ENCODE results near the gene DYSF.

DYSF gene

GRCh38 chr2:71615767-71616730 lies 162.7 kb downstream of the DYSF start:
- no peak overlapping the region for H3K27ac Mint-ChIP-seq
- no peaks in the 10 kb centered on the region for H3K36me3 Mint-ChIP-seq (ENCODE audit: low read depth)
- peaks cover 14% of the 10 kb centered on the region for H3K4me1 Mint-ChIP-seq
- peaks cover 13% of the 10 kb centered on the region for H3K27me3 Mint-ChIP-seq (ENCODE audit: low read depth, poor library complexity)
- TF ChIP-seq CTCF (IDR thresholded peaks at IDR 0.05) = no peak
- no peak overlapping the region for H3K4me3 Mint-ChIP-seq
- no peaks in the 10 kb centered on the region for H3K9me3 Mint-ChIP-seq
- DNase-seq = no peak

GRCh38 chr2:71617266-71617665 lies 163.9 kb downstream of the DYSF start:
- no peak overlapping the region for H3K27ac Mint-ChIP-seq
- no peak overlapping the region for H3K4me3 Mint-ChIP-seq
- no peaks in the 10 kb centered on the region for H3K9me3 Mint-ChIP-seq
- DNase-seq = no peak
- H3K27me3 Mint-ChIP-seq (ENCODE audit: low read depth, poor library complexity) = peaks cover 11% of the 10 kb centered on the region
- no peaks in the 10 kb centered on the region for H3K36me3 Mint-ChIP-seq (ENCODE audit: low read depth)
- peaks cover 15% of the 10 kb centered on the region for H3K4me1 Mint-ChIP-seq
- TF ChIP-seq CTCF (IDR thresholded peaks at IDR 0.05) = no peak

- no peak overlapping the region for H3K27ac Mint-ChIP-seq
- DNase-seq = no peak
- H3K36me3 Mint-ChIP-seq (ENCODE audit: low read depth) = no peaks in the 10 kb centered on the region
- TF ChIP-seq CTCF (IDR thresholded peaks at IDR 0.05) = no peak
- H3K4me1 Mint-ChIP-seq = peaks cover 15% of the 10 kb centered on the region
- no peak overlapping the region for H3K4me3 Mint-ChIP-seq
- peaks cover 7% of the 10 kb centered on the region for H3K27me3 Mint-ChIP-seq (ENCODE audit: low read depth, poor library complexity)
- H3K9me3 Mint-ChIP-seq = no peaks in the 10 kb centered on the region
These were observed 165.2 kb downstream of the DYSF start for GRCh38 chr2:71618327-71619113.

- no peak overlapping the region for H3K27ac Mint-ChIP-seq
- H3K4me3 Mint-ChIP-seq = no peak overlapping the region
- H3K27me3 Mint-ChIP-seq (ENCODE audit: low read depth, poor library complexity) = peaks cover 7% of the 10 kb centered on the region
- no peak for DNase-seq
- H3K9me3 Mint-ChIP-seq = no peaks in the 10 kb centered on the region
- no peak for TF ChIP-seq CTCF (IDR thresholded peaks at IDR 0.05)
- peaks cover 15% of the 10 kb centered on the region for H3K4me1 Mint-ChIP-seq
- H3K36me3 Mint-ChIP-seq (ENCODE audit: low read depth) = no peaks in the 10 kb centered on the region
These were observed 165.9 kb downstream of the DYSF start for GRCh38 chr2:71619230-71619741.

GRCh38 chr2:71620116-71620515 lies 166.8 kb downstream of the DYSF start:
- Mint-ChIP-seq H3K36me3 (ENCODE audit: low read depth) (no peaks in the 10 kb centered on the region), H3K4me1 (peaks cover 15% of the 10 kb centered on the region), H3K9me3 (no peaks in the 10 kb centered on the region), H3K27me3 (ENCODE audit: low read depth, poor library complexity) (peaks cover 9% of the 10 kb centered on the region), H3K27ac (no peak overlapping the region), H3K4me3 (no peak overlapping the region)
- no peak for DNase-seq
- TF ChIP-seq CTCF (IDR thresholded peaks at IDR 0.05) = no peak
